GM23338 (cell line): ENCODE results near the gene NEURL1. TPM values are rescaled to one million over a fixed set of nuclear protein-coding genes. Genes with fewer than 3 reads are reported as not detected.
A peak's percentile ranks its signal among the peaks of the same experiment; 100 is the strongest.

Source experiments
- ATAC-seq: fragments of 200-7000 bp; cut with Tn5 transposase; 3 replicates; pipeline ENCODE4 v1.9.1; 2020
- DNase-seq: peaks from one replicate; pipeline ENCODE4 v3.0.0-alpha.2; 2015; ENCODE audit warnings: low spot score
- H2AFZ ChIP-seq: fragments of 200-600 bp; sonication (generic); 2 replicates; pipeline ENCODE4 v1.8.0; 2016; ENCODE audit warnings: antibody characterized with exemption, mild to moderate bottlenecking, moderate library complexity
- H3F3A ChIP-seq: fragments of 200-600 bp; sonication (generic); replicated peaks from 2 replicates; pipeline ENCODE4 v1.8.0; 2017; ENCODE audit warnings: antibody characterized with exemption, mixed run types, low read depth
- H3K27ac ChIP-seq: fragments of 200-600 bp; sonication (generic); 2 replicates; pipeline ENCODE4 v1.6.1; 2016; ENCODE audit warnings: low read depth
- H3K27me3 ChIP-seq: fragments of 200-600 bp; sonication (generic); 2 replicates; pipeline ENCODE4 v1.8.0; 2016; ENCODE audit warnings: mild to moderate bottlenecking, mixed run types, moderate library complexity; ENCODE audit not compliant: insufficient read depth
- H3K36me3 ChIP-seq: fragments of 200-600 bp; sonication (generic); 2 replicates; pipeline ENCODE4 v1.8.0; 2016; ENCODE audit warnings: mild to moderate bottlenecking; ENCODE audit not compliant: insufficient read depth
- H3K4me1 ChIP-seq: fragments of 200-600 bp; sonication (generic); 2 replicates; pipeline ENCODE4 v1.8.0; 2016; ENCODE audit warnings: mild to moderate bottlenecking, moderate library complexity; ENCODE audit not compliant: insufficient read depth
- H3K4me2 ChIP-seq: fragments of 200-600 bp; sonication (generic); 2 replicates; pipeline ENCODE4 v1.7.1; 2017; ENCODE audit warnings: mixed run types
- H3K4me3 ChIP-seq: fragments of 200-600 bp; sonication (generic); 2 replicates; pipeline ENCODE4 v1.6.1; 2016; ENCODE audit warnings: mixed run types
- H3K79me2 ChIP-seq: fragments of 200-600 bp; sonication (generic); replicated peaks from 2 replicates; pipeline ENCODE4 v1.8.0; 2017; ENCODE audit warnings: mild to moderate bottlenecking; ENCODE audit not compliant: insufficient read depth
- H3K9me2 ChIP-seq: fragments of 200-600 bp; sonication (generic); 2 replicates; pipeline ENCODE4 v1.8.0; 2017; ENCODE audit not compliant: insufficient read depth
- H4K20me1 ChIP-seq: fragments of 200-600 bp; sonication (generic); replicated peaks from 2 replicates; pipeline ENCODE4 v1.8.0; 2017; ENCODE audit warnings: mild to moderate bottlenecking; ENCODE audit not compliant: insufficient read depth
- H3K27ac Mint-ChIP-seq: 2 replicates; pipeline ENCODE4 v1.8.0; 2020; ENCODE audit warnings: inconsistent platforms, mild to moderate bottlenecking, moderate library complexity, mixed read lengths
- H3K27me3 Mint-ChIP-seq: 3 replicates; pipeline ENCODE4 v1.8.0; 2022; ENCODE audit warnings: low read depth, mild to moderate bottlenecking, moderate library complexity, mixed read lengths, inconsistent platforms; ENCODE audit not compliant: insufficient read depth, poor library complexity
- H3K36me3 Mint-ChIP-seq: 3 replicates; pipeline ENCODE4 v1.8.0; 2021; ENCODE audit warnings: low read depth, mild to moderate bottlenecking, inconsistent platforms, moderate library complexity, mixed read lengths
- H3K4me1 Mint-ChIP-seq: 3 replicates; pipeline ENCODE4 v1.8.0; 2020; ENCODE audit warnings: mild to moderate bottlenecking, inconsistent platforms, mixed read lengths
- H3K4me3 Mint-ChIP-seq: 3 replicates; pipeline ENCODE4 v1.8.0; 2021; ENCODE audit warnings: moderate library complexity, mild to moderate bottlenecking, inconsistent platforms, mixed read lengths
- H3K9me3 Mint-ChIP-seq: 3 replicates; pipeline ENCODE4 v1.8.0; 2020; ENCODE audit warnings: moderate library complexity, mild to moderate bottlenecking, inconsistent platforms, mixed read lengths
- CREB1 ChIP-seq: fragments of 250-450 bp; sonication (Bioruptor Pico); IDR thresholded peaks from 2 replicates; pipeline ENCODE4 v1.5.0; 2020; ENCODE audit warnings: low read depth, mild to moderate bottlenecking, moderate library complexity
- CTCF ChIP-seq, 2 experiments: fragments of 200-600 bp in 1 of 2; sonication (generic) in 1 of 2; conservative IDR thresholded peaks; 2 replicates each; pipeline versions ENCODE4 v1.5.1 to v1.6.1; 2016 to 2017; ENCODE audit warnings: antibody characterized with exemption in 2 of 2, low read depth in 2 of 2, mild to moderate bottlenecking in 2 of 2, moderate library complexity in 1 of 2
- EZH2 ChIP-seq: fragments of 200-600 bp; sonication (generic); IDR thresholded peaks from one replicate; pipeline ENCODE4 v1.8.0; 2017; ENCODE audit warnings: antibody characterized with exemption, mild to moderate bottlenecking, low read depth; ENCODE audit not compliant: unreplicated experiment
- JUNB ChIP-seq: IDR thresholded peaks from one replicate; pipeline ENCODE4 v1.6.1; 2016; ENCODE audit warnings: antibody characterized with exemption; ENCODE audit not compliant: unreplicated experiment
- NANOG ChIP-seq: IDR thresholded peaks from 2 replicates; pipeline ENCODE4 v1.6.1; 2016; ENCODE audit warnings: antibody characterized with exemption, borderline replicate concordance
- POLR2AphosphoS5 ChIP-seq: IDR thresholded peaks from 2 replicates; pipeline ENCODE4 v1.6.1; 2016; ENCODE audit warnings: antibody characterized with exemption, low read depth
- STAT1 ChIP-seq: IDR thresholded peaks from one replicate; pipeline ENCODE4 v1.6.1; 2016; ENCODE audit warnings: antibody characterized with exemption; ENCODE audit not compliant: unreplicated experiment
- ZNF331 ChIP-seq: fragments of 250-450 bp; sonication (Bioruptor Pico); IDR thresholded peaks from 2 replicates; pipeline ENCODE4 v1.5.0; 2020; ENCODE audit warnings: low read depth, mild to moderate bottlenecking, moderate library complexity
- ZNF462 ChIP-seq: fragments of 250-450 bp; sonication (Bioruptor Pico); IDR thresholded peaks from 2 replicates; pipeline ENCODE4 v1.5.0; 2020; ENCODE audit warnings: mild to moderate bottlenecking, moderate library complexity
- polyA plus RNA-seq: library from polyadenylated mRNA; unstranded; fragments of >200 nt; fragmentation: Nextera tagmentation; extraction: Ambion mirVana; gene quantifications from 2 replicates; pipeline ENCODE4 v1.2.1, GENCODE V29; 2016
- total RNA-seq: library from RNA; depleted of rRNA; stranded (reverse); fragments of >200 nt; shearing (Covaris generic); gene quantifications from 2 replicates; pipeline ENCODE4 v1.2.3, GENCODE V29; 2014

NEURL1 gene
- total and polyA plus RNA-seq, 2 experiments from 2014 or later = 0.82 to 1.1 TPM

GRCh38 chr10:103498936-103499638, 5.6 kb downstream of the NEURL1 start (continued):
- TF ChIP-seq CTCF (conservative IDR thresholded peaks at IDR 0.05; ENCODE audit: low read depth in 2 of 2) (no peak), JUNB (no peak)

- H3K4me3 Mint-ChIP-seq = no peak overlapping the region
- H3K27me3 Mint-ChIP-seq = peaks cover 10% of the 10 kb centered on the region
- no peaks in the 10 kb centered on the region; the same call in 1 of the 2 replicates for H3F3A ChIP-seq
- no peak overlapping the region for H3K4me2 ChIP-seq
- no peaks in the 10 kb centered on the region for H4K20me1 ChIP-seq
- no peak for DNase-seq
- H3K36me3 Mint-ChIP-seq = no peaks in the 10 kb centered on the region
- H3K4me1 Mint-ChIP-seq = peaks cover 4% of the 10 kb centered on the region; the same call in 2 of the 3 replicates
- peak; percentile 63 for ATAC-seq
- H3K27me3 ChIP-seq = peaks cover 26% of the 10 kb centered on the region
- no peak overlapping the region for H3K27ac ChIP-seq
- H3K9me3 Mint-ChIP-seq = no peaks in the 10 kb centered on the region; the same call in 2 of the 3 replicates
- no peaks in the 10 kb centered on the region for H3K36me3 ChIP-seq
- TF ChIP-seq CREB1 (CRISPR knock-in tag) = no peak
- no peak for TF ChIP-seq ZNF462 (CRISPR knock-in tag)
- TF ChIP-seq ZNF331 (CRISPR knock-in tag) = no peak
- no peak for TF ChIP-seq JUNB
- no peak for TF ChIP-seq NANOG
- TF ChIP-seq POLR2AphosphoS5 = no peak
- TF ChIP-seq EZH2 = no peak
- no peak for TF ChIP-seq STAT1
- TF ChIP-seq CTCF (conservative IDR thresholded peaks at IDR 0.05; ENCODE audit: low read depth in 2 of 2) = no peak
- no peaks in the 10 kb centered on the region for H3K79me2 ChIP-seq
- H3K9me2 ChIP-seq = no peaks in the 10 kb centered on the region
- no peak overlapping the region for H3K27ac Mint-ChIP-seq
- H3K4me3 ChIP-seq = no peak overlapping the region
- no peaks in the 10 kb centered on the region for H3K4me1 ChIP-seq
- H2AFZ ChIP-seq = no peak overlapping the region
Observed at GRCh38 chr10:103499881-103500280, 6.4 kb downstream of the NEURL1 start.
